GM12872 (cell line): ENCODE measurements around the gene HSD17B4.
A peak's percentile ranks its signal among the peaks of the same experiment; 100 is the strongest.

Source experiments
- TF ChIP-seq, protein P1 (sequence below): IDR thresholded peaks from 3 replicates; pipeline ENCODE4 v1.5.1; 2011; ENCODE audit warnings: low read depth, mild to moderate bottlenecking, low read length, moderate library complexity; ENCODE audit not compliant: insufficient read depth

Gene HSD17B4, protein sequence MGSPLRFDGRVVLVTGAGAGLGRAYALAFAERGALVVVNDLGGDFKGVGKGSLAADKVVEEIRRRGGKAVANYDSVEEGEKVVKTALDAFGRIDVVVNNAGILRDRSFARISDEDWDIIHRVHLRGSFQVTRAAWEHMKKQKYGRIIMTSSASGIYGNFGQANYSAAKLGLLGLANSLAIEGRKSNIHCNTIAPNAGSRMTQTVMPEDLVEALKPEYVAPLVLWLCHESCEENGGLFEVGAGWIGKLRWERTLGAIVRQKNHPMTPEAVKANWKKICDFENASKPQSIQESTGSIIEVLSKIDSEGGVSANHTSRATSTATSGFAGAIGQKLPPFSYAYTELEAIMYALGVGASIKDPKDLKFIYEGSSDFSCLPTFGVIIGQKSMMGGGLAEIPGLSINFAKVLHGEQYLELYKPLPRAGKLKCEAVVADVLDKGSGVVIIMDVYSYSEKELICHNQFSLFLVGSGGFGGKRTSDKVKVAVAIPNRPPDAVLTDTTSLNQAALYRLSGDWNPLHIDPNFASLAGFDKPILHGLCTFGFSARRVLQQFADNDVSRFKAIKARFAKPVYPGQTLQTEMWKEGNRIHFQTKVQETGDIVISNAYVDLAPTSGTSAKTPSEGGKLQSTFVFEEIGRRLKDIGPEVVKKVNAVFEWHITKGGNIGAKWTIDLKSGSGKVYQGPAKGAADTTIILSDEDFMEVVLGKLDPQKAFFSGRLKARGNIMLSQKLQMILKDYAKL

DNA sequence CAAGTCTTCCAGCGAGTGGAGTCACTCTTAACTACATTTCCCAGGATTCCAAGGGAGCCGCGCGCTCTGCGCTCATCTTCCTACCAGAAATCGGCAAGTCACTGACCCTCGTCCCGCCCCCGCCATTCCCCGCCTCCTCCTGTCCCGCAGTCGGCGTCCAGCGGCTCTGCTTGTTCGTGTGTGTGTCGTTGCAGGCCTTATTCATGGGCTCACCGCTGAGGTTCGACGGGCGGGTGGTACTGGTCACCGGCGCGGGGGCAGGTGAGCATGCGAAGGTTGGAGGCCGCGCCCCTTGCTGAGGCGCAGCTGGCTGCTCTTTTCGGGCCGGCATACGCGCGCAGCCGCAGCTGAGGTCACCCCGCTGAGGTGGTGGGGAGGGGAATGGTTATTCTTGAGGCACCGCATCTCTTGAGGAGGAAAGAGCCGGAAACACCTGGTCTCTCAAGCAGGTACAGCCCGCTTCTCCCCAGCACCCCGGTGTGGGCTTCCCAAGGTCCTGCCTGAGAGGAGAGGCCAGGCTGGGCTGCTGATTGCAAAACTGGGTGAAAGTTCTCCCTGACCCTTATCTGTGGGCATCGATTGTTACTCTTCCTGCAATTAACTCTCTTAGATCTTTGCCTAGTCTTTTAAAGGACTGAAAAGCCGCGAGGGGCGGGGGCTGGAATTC lies at the start of gene HSD17B4:
TSS of gene HSD17B4 (plus strand) at position 125 of the 667 bp plus-strand sequence. CDS start at position 204, 79 bp downstream.
- TF ChIP-seq, protein P1, sequence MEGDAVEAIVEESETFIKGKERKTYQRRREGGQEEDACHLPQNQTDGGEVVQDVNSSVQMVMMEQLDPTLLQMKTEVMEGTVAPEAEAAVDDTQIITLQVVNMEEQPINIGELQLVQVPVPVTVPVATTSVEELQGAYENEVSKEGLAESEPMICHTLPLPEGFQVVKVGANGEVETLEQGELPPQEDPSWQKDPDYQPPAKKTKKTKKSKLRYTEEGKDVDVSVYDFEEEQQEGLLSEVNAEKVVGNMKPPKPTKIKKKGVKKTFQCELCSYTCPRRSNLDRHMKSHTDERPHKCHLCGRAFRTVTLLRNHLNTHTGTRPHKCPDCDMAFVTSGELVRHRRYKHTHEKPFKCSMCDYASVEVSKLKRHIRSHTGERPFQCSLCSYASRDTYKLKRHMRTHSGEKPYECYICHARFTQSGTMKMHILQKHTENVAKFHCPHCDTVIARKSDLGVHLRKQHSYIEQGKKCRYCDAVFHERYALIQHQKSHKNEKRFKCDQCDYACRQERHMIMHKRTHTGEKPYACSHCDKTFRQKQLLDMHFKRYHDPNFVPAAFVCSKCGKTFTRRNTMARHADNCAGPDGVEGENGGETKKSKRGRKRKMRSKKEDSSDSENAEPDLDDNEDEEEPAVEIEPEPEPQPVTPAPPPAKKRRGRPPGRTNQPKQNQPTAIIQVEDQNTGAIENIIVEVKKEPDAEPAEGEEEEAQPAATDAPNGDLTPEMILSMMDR, result no peak

DNA sequence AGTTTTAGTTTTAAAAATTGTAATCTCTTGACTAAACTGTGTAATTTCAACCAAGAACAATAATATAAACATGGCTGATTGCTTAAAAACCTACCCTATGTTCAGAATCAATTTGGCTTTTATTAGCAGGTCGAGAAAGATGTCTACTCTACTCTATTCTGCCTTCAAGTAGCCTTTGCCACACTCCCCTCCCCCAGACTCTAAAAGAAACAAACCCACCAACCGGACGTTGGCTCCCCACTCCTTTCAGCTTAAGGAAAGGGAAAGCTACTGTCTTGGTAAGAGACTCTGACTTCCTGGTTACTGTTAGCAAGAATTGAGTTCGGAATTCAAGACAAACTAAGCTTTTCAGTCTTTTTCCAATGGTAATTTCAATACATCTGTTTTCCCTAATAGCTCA lies 49.7 kb upstream of the HSD17B4 start:
- TF ChIP-seq, protein P1, result no peak

DNA sequence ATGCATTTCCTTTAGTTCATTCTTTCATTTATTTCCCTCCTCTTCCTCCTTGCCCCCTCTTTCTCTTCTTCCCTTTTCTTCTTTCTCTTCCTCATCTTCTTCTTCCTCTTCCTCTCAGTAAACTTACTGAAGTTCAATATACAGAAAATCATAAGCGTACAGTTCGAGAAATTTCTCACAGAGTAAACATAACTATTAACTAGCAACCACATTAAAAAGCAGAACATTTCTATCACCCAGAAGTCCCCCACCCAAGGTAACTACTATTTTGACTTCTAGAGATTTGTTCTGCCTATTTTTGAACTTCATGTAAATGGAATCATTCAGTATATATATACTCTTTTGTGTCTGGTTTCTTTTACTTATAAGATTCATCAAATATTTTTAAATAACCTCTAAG lies 48.3 kb upstream of the HSD17B4 start:
- TF ChIP-seq, protein P1, result no peak

DNA sequence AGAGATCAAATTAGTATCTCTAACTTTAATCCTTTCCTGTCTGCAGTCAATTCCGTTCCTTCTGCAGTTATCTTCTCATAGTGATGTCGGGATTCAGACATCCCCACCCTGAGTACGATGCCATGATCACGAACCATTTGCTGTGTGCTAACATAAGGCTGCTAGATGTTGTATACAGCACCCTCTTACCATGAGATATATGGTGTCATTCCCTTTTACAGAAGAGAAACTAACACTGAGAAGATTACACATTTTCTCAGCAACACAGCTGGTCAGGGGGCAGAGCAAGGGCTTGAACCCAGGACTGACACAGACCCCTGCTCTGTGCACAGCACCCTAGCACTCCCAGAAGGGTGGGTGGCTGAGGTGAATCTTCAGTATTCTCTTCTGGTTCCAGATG lies 46.9 kb upstream of the HSD17B4 start:
- TF ChIP-seq, protein P1, result no peak

DNA sequence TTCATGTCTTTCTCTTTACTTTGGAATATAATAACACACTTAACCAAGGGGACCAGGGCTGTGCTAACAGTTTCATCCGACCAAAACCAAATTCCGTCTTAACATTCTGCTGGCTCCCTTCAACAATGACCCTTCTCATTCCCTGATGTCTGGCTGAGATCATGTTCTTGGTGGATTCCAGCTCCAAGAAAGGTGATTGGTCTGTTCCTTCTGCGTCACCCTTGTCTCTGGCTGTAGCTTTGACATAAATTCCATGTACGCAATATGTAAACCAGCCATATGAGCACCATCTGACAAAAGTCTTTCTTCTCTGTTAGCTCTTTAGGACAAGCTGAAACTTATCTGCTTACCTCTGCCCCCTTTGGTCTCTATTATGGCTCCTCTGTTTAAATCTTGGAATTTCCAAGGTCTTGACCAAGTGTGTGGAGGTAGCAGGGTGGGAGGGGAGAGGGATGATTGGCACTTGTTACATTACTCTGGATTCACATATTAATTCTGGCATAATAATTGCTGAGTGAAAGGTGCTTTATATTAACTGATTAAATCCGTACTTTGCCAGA lies 45.7 kb upstream of the HSD17B4 start:
- TF ChIP-seq, protein P1, result no peak

DNA sequence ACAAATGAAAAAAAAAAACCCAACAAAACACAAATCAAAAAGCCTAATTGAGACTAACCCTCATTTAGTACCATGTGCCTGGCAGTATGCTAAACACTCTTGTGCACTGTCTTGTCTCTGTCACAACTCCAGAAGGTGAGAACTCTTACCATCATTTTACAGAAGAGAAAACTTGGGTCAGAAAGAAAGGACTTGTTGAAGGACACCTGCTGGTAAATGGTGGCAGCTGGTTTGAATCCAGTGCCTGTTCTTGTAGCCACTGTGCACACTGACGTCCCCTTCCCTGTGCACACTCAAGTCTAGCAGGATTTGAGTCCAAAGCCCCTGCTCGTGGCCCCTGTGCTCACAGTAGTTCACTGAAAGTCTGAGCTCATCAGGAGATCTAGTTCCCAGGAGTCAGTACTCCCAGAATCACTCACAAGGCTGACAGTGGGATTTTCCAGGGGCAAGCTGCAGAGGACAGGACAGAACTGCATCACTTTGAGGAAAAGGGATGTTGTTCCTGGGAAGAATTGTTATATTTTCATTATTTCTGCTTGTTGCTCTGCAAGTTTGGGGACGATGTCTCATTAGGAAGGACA lies 43.0 kb upstream of the HSD17B4 start:
- TF ChIP-seq, protein P1, result peak; percentile 59
